HCEC 1CT (cell line): ENCODE results near the gene LZTFL1.

Source experiments
- DNase-seq: peaks from one replicate; pipeline ENCODE4 v3.0.0-alpha.2; 2017

The LZTFL1 gene

DNA sequence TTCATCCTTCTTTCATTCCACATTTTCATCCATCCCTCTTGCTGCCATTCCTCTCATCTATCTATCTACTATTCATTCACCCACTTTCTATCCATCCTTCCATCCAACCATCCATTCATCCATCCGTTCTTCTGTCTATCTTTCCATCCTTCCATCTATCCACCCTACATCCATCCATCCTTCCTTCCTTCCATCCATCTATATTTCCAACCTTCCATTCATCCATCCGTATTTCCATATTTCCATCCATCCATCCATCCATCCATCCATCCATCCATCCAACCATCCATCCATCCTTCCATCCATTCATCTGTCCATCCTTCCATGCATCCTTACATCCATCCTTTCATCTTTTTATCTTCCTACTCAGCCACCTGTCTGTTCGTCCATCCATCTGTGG is 59.5 kb downstream of the LZTFL1 start:
- no peak for DNase-seq

DNA sequence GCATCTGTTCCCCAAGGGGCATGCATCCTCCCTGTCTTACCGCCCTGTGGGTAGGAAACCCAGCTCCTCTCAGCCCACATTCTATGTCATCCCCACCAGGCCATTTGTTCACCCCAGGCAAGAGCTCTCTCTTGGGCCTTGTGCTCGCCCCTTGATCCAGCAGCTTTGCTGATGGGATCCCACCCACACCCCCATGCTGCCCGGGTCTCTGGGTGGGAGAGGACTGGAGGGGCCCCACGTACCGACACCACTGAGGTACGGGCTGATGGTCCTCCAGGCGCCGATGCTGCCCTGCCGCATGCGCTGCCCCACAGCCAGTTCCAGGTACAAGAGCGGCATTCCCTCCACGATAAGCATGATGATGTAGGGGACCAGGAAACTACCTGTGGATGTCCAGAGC is 60.1 kb downstream of the LZTFL1 start:
- DNase-seq: no peak

DNA sequence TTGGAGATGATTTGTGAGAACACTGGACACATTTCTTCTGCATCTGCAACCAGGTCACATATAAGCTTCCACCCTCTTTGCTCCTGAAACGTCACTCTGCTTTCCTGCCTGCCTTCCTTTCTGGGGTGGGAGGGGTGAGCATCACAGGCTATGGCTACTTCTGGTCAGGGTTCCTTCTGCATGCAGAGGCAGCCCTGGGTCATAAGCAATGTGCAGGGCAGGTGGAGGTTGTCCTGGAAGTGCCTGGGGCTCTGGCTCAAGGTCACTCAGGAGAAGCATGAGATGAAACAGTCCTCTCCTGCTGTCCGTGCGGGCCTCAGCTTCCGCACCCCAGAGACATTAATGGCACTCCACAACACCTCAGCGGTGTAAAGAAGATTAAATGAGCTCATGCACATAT is 60.6 kb downstream of the LZTFL1 start:
- no peak for DNase-seq

DNA sequence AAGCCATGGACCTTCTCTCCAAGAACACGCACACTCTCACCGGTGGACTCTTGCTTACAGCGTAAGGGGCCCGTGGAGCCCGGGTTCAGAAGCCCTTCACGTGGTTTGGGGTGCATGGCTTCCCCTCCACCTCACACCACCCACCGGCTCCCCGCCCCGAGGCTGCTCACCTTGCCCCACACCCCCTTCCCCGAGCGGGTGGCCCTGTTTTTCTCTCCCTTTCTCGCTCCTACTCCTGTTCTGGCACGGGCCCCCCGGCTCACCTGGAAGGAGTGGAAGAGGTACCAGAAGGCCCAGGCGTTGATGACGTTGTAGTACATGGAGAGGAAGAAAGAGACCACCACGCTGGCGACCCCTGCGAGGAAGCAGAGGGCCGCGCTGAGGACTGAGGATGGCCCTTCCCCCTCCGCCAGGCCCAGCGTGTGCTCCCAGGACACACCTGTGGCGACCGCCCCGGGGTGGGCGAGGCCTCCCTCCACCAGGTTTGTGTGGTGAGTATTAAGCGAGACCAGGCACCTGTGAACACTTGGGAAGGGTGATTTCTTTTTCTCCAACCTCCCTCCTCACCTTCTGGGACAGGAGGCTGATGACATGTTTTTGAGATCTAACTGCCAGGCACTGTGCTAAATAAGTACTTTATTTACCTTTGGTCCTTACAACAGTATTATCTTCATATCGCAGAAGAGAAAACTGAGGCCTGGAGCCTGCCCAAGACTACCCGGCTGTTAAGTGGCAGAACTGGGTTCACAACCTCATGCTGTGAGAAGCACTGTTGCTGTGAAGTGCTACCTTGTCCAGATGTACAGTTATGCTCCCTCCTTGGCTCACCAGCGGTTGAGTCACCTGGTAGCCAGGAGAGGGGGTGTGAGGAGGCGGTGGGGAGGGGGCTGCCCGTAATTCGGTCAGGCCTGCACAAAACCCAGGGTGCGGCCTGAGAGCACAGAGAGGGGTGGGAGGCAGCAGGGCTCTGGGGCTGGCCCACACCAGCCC is 61.9 kb downstream of the LZTFL1 start:
- no peak for DNase-seq

DNA sequence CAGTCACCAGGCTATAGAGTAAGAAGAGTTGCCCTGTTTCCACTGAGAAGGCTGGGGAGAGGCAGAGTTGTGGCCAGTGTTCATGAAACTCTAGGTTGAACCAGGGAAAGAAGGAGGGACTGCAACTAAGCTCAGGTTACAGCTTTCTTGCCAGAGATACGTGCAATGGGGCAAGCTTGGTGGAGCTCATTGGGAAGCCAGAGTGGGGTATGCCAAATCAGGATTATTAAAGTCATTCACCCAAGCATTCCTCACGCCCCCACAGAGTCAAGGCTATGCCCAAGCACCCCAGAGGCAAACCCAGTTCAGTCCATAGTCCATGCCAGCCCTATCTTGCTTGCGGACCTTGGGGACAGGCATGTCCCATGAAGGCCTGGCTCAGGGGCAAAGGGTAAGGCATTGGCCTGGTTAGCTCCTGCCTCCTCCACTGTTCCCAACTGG is 63.1 kb downstream of the LZTFL1 start:
- no peak for DNase-seq

DNA sequence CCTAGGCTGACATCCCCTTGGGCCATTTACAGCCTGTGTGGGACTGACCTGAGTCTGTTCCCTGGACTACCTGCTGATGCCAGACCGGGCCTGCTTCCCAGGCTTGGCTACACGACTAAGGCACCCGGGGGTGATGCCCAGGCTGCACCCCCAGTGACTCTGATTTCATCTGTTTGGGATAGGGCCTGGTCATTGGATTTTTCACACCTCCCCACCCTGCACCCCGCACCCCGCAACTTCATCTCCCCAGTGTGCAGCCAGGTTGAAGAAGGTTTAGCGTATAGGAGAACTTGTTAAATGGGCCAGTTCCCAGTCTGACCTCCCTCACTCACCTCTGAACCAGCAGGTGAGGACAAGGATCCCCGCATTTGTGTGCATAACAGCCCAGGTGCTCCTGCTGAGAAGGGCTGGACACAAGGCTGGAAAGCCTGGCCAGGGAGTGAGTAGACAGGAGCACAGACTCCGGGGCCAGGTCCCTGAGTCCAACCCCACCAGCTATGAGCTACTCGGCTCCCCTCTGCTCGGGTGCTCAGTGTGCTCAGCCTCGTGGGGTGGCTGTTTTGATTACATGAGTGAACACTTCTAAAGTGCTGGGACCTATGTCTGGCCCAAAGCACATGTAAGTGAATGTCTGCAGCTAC is 64.1 kb downstream of the LZTFL1 start:
- no peak for DNase-seq

DNA sequence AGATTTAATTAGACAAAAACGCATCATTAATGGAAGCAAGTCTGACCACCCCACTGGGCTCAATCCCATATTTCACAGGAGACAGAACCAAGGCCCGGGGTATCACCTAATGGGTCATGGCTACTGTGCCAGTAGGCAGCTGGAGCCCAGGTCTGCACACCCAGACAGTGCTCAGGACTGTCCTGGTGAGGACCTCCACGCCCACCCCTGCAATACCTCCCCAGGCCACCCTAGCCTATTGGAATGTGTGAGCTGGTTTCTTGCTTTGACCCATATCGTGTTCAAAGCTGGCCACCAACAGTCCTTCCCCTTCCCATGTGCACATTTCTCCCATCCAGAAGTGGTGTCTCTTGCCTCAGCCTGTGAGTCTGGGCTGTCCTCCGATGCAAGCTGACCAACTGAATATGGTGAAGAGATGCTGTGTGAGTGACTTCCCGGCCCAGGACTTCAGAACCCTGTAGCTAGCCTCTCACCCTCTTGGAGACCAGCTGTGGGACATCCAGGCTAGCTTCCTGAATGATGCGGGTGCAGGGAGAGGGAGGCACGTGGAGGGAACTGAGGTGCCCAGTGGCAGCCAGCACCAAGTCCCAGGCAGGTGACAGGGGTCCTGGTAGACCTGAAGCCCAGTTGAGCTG is 64.7 kb downstream of the LZTFL1 start:
- no peak for DNase-seq

DNA sequence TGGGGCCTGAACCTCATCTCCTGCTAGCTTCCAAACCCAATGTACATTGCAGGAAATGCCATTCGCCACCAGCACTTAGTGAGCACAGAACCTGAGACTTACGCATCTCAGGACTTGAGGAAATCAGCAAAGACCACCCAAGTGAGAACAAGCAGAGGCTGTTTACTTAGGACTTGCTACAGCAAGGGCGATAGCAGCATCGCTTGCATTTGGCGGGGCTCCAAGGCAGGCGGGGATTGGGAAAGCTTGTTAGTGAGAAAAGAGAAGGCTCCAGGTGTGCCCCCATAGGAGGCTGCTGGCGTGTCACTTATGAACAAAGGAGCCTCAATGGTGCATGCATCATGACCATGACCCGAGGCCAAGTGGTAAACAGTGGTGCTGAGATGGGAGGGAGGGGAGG is 65.3 kb downstream of the LZTFL1 start:
- no peak for DNase-seq

DNA sequence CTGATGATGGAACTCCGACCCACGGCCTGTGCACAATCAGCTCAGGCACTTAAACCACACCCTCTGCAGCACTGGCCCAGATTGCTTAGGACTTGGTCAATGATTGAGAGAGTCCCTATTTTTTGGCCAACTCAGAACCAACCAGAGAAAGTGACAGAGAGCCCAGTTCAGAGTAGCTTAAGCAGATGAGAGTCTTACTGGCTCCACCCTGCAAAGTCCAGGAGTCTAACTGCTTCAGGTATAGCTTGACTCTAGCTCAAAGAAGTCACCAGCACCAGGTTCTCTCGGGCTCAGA is 65.7 kb downstream of the LZTFL1 start:
- DNase-seq: no peak

DNA sequence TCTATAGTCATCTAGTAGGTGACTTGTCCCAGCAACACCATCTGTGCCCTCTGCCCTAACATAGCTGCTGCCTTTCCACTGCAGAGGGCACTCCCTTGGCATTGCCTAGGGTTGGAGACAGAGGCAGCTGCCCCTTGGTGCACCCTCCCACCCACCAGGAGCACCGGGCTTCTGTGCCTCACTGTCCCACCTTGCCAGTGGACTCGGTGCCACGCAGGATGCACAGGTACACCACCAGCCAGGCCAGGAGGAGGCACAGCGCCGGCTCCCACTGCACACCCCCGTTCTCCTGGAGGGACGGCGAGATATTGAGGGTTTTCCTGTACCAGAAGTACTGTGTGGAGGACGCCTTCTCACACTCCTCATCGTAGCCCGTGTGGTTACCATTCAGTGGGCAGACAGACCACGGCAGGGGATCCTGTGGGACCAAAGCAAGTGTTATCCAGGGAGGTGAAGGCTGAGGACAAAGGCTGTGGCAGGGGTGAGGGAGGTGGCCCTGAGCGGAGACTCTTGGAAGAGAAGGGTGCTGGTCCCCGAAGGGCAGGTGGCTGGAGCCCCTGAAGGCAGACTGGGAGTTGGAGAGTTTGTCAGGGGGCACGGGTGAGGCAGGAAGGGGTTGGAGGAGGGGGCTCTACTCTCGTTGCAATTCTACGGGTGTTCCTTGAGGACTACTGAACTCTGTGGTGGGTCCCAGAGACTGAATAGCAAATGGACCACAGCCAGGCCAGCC is 66.2 kb downstream of the LZTFL1 start:
- no peak for DNase-seq

DNA sequence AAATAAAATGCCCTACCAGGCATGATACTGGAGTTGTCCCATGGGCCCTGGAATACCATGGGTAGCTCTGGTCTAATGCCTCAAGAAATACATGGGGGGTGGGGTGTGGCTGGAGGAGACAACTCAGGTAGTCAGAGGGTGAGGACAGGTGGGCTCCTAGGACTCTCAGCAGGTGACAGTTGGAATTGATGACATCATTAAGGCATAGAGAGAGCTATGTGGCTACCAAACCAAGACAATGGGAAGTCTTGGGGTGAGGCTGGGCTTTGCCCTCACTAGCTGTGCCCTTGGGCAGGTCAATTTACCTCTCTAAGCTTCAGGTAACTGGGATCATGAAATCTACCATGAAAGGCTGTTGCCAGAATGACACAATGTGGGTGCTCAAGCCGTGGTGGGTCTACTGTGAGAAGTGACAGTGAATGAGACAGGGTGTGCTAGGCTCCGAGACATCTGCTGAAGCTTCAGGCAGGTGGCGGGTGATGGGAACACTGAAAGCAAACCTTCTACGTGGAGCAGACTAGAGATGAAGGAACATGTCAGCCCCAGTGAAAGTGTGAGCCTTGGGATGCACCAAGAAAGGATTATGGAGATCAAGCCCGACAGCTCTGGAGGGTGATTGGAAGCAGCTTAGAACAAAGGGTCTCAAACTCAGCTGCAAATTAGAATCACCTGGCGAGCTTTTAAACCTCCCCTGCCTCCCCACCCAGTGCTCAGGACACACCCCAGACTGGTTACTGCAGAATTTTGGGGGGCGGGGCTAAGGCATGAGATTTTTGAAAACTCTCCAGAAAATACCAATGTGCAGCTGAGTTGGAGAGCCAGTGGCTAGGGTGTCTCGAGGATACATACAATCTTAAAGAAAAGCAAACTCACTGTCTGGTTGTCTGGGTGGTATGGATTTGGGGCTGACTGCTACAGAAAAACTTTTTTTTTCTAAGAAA is 67.1 kb downstream of the LZTFL1 start:
- DNase-seq: no peak

DNA sequence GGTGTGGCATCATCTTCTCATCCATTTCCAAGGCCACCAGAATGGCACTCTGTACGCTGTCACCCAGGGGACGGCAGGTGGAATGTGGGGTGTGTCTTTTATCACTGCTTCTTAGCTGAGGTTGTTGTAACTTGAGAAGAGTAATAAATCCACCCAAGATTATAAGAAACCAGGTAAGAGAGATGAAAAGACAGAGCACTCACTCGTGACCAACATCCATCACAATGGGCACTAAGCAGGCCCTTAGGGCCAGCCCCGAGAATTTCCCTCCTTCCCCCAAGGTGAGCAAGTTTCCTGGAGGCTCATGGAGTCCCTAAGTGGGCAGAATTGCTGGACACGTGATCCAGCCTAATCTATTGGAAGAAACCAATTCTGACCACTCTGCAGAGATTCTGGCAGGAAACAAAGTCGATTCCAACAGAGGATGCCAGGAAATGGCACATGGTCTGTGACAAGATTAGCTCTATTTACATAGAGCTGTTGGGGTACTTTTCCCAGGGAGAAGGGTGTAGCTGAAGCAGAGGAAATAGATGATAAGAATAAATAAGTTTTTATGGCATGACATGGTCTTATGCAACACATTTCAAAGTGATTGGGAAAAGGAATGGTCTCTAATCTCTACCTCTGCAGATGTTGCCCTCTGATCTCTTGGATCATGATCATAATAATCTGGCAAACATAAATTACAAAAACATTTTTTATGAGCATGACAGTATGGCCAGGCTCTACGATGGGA is 68.0 kb downstream of the LZTFL1 start:
- no peak for DNase-seq
